Amniotic stem cell (primary cell): ENCODE data around the gene HOXB9.

Experiments
- DNase-seq: peaks from one replicate; lab custom pipeline; 2025; lab: John Stamatoyannopoulos, UW

HOXB9 gene

GRCh38 chr17:48583708-48584222 is 42.4 kb downstream of the HOXB9 start:
- DNase-seq: no peak

- DNase-seq: no peak
Measured at GRCh38 chr17:48582750-48583069, 43.4 kb downstream of the HOXB9 start.

- no peak for DNase-seq
Measured at GRCh38 chr17:48579760-48580554, 46.2 kb downstream of the HOXB9 start.

- no peak for DNase-seq
Measured at GRCh38 chr17:48579471-48579759, 46.7 kb downstream of the HOXB9 start.

GRCh38 chr17:48578616-48579470 is 47.3 kb downstream of the HOXB9 start:
- DNase-seq: no peak

GRCh38 chr17:48577946-48578615 is 48.1 kb downstream of the HOXB9 start, which contains the start of gene HOXB4:
HOXB4 (minus strand) TSS chr17:48578350; CDS start chr17:48578319, 31 bp downstream.
- DNase-seq: no peak

GRCh38 chr17:48577330-48577945 is 48.7 kb downstream of the HOXB9 start:
- DNase-seq: no peak

- no peak for DNase-seq
Measured at GRCh38 chr17:48576479-48577309, 49.5 kb downstream of the HOXB9 start.

GRCh38 chr17:48575673-48576478 is 50.3 kb downstream of the HOXB9 start:
- no peak for DNase-seq

- no peak for DNase-seq
Measured at GRCh38 chr17:48575066-48575582, 51.0 kb downstream of the HOXB9 start.

GRCh38 chr17:48574505-48575065 is 51.6 kb downstream of the HOXB9 start:
- DNase-seq: no peak

- DNase-seq: no peak
Measured at GRCh38 chr17:48571826-48572417, 54.2 kb downstream of the HOXB9 start.
